Upper lobe of right lung (tissue), 1 donor: Measurements from ENCODE around the gene RAX. TPM values are rescaled to one million over a fixed set of nuclear protein-coding genes. Genes with fewer than 3 reads are reported as not detected.
A peak's percentile ranks its signal among the peaks of the same experiment; 100 is the strongest.

Source experiments
- ATAC-seq: fragments of 200-7000 bp; cut with Tn5 transposase; one replicate; pipeline ENCODE4 v1.9.1; 2020; ENCODE audit warnings: mild to moderate bottlenecking, moderate library complexity
- DNase-seq: peaks from one replicate; pipeline ENCODE4 v3.0.0-alpha.2; 2020
- H3K27ac ChIP-seq: fragments of 200-600 bp; one replicate; pipeline ENCODE4 v1.8.0; 2022
- H3K27me3 ChIP-seq: fragments of 200-600 bp; one replicate; pipeline ENCODE4 v1.8.0; 2022; ENCODE audit warnings: mild to moderate bottlenecking
- H3K36me3 ChIP-seq: fragments of 200-600 bp; one replicate; pipeline ENCODE4 v1.8.0; 2022
- H3K4me1 ChIP-seq: fragments of 200-600 bp; one replicate; pipeline ENCODE4 v1.8.0; 2022
- H3K4me3 ChIP-seq: fragments of 200-600 bp; one replicate; pipeline ENCODE4 v1.8.0; 2022; ENCODE audit warnings: mild to moderate bottlenecking
- H3K9me3 ChIP-seq: fragments of 200-600 bp; one replicate; pipeline ENCODE4 v1.8.0; 2022
- intact Hi-C: fragments of 100-400 bp; cut with DNase I; formaldehyde crosslinking; loops from one replicate; pipeline ENCODE4 v1.11.0; 2022
- total RNA-seq: library from RNA; stranded (reverse); fragmentation: NEBNext Ultra II Directional; extraction: Animal tissue kit (Norgen Biotek cat#: 25700); gene quantifications from one replicate; pipeline ENCODE4 v1.2.1, GENCODE V29; 2021
- TF ChIP-seq, protein P1 (sequence below): fragments of 200-600 bp; IDR thresholded peaks from one replicate; pipeline ENCODE4 v1.8.0; 2022; ENCODE audit warnings: antibody characterized with exemption
- donor health status: DM: no; HTN: yes; CAD: no; lungs with severe emphysema.

The RAX gene
- total RNA-seq, 1 donor from 2014 or later = not detected

DNA sequence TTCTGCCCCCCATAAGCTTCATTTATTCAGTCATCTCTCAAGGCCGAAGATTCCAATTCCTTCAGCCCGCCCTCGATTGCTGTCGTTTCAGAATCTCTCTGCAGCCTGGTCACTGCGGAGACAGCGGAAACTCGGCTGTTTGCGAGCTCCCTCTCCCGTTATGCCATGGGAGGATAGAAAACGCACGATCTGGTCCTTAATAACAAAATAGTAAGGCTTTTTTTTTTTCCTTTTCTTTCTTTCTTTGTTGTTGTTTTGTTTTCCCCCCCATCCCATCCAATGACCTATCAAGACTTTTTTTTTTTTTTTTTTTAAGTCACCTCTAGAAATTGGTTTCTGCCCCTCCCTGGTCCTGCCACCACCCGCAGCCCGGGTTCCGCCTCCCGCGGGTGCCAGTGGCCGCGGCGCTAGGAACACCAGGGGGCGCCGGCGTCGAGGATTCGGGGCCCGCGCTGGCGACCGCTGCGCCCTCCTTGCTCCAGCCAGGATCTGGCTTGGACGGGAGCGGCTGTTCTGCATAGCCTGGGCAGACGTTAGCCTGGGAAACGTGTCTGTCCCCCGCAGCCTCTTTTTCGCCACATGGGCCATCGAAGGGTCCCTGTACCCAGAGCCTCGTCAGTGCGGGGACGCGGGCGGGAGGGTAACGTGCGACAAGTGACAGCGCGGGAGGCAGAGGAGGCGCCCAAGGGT, 35.1 kb upstream of the RAX start:
- no peak overlapping the region for H3K27ac ChIP-seq
- no peaks in the 10 kb centered on the region for H3K9me3 ChIP-seq
- intact Hi-C loops = loop anchor here (10.0 kb wide), 1 partner anchor 96 kb away; no protein-coding TSS in a partner anchor
- TF ChIP-seq, protein P1, sequence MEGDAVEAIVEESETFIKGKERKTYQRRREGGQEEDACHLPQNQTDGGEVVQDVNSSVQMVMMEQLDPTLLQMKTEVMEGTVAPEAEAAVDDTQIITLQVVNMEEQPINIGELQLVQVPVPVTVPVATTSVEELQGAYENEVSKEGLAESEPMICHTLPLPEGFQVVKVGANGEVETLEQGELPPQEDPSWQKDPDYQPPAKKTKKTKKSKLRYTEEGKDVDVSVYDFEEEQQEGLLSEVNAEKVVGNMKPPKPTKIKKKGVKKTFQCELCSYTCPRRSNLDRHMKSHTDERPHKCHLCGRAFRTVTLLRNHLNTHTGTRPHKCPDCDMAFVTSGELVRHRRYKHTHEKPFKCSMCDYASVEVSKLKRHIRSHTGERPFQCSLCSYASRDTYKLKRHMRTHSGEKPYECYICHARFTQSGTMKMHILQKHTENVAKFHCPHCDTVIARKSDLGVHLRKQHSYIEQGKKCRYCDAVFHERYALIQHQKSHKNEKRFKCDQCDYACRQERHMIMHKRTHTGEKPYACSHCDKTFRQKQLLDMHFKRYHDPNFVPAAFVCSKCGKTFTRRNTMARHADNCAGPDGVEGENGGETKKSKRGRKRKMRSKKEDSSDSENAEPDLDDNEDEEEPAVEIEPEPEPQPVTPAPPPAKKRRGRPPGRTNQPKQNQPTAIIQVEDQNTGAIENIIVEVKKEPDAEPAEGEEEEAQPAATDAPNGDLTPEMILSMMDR = peak; percentile 84
- ATAC-seq = peak; percentile 98
- H3K4me1 ChIP-seq = peaks cover 9% of the 10 kb centered on the region
- peaks cover 28% of the 10 kb centered on the region for H3K27me3 ChIP-seq
- peak; percentile 88 for DNase-seq
- peak overlapping the region; percentile 30 for H3K4me3 ChIP-seq
- no peaks in the 10 kb centered on the region for H3K36me3 ChIP-seq

DNA sequence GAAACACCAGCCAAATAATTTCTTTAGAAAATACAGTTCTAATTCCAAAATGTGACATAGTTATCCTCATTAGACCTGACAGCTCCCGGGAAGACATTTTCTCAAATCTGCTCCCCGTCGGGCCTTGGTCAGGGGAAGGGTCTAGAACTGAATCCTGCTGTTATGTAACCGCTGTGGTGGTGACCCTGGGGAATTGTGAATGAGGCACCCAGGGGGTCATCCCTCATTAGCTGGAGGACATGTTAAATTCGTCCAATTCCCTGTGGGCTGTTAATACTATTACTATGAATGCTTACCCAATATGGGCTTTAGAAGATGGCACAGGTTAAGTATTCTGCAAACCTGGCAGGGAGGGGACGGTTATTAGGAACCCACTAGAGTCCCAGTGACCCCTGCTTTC, 33.4 kb upstream of the RAX start:
- peaks cover 28% of the 10 kb centered on the region for H3K27me3 ChIP-seq

DNA sequence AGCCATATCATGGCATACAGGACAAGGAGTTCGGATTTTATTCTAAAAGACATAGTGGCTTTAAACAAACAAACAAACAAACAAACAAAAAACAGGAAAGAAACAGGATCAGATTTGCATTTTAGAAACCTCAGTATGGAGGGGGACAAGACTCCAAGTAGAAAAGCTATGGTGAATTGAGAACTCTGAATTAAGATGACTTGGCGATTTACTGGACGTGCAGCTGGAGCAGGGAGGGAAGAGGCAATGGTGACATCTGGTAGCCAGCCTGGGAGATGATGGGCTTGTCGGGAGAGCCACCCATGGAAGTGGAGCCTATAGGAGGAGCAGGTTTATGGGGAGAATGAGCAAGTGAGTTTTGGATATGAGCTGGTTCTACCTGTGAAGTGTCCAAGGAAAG, 32.0 kb upstream of the RAX start:
- Histone ChIP-seq H3K4me3 (no peak overlapping the region), H3K27me3 (peaks cover 28% of the 10 kb centered on the region), H3K9me3 (no peaks in the 10 kb centered on the region), H3K36me3 (no peaks in the 10 kb centered on the region), H3K4me1 (peaks cover 9% of the 10 kb centered on the region), H3K27ac (no peak overlapping the region)
- intact Hi-C loops = loop anchor here (10.0 kb wide), 1 partner anchor 100 kb away; no protein-coding TSS in a partner anchor
- ATAC-seq = no peak
- no peak for DNase-seq
- TF ChIP-seq, protein P1 = no peak

More for the DNA sequence above, 33.4 kb upstream of the RAX start:
- intact Hi-C loops = loop anchor here (10.0 kb wide), 1 partner anchor 98 kb away; no protein-coding TSS in a partner anchor
- no peak overlapping the region for H3K4me3 ChIP-seq
- TF ChIP-seq, protein P1 = no peak
- no peak overlapping the region for H3K27ac ChIP-seq
- H3K36me3 ChIP-seq = no peaks in the 10 kb centered on the region
- DNase-seq (no peak), ATAC-seq (no peak)
- H3K4me1 ChIP-seq = peaks cover 9% of the 10 kb centered on the region
- H3K9me3 ChIP-seq = no peaks in the 10 kb centered on the region

DNA sequence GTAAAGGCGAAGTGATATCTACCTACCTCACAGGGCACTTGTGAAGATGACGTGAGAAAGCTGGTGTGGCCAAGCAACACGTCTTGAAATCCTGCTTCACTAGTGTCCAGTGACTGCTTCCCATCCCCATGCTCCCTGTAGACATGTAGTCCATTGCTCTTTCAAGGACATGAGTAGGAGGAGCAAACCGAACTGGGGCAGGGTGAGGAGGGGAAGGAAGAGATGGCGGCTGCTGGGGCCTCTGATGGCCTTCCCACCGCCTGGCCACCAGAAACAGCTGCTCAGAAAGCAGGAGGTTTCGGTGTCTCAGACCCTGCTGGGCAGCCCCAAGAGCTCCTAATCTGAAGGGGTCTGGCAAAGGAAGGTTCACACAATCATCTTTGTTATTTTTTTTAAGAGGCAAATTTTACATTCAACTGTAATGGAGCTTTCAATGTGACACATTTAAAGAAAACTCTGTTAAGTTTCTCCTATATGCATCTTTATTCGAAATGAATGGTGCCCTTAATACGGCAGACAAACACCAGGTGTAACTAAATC, 30.5 kb upstream of the RAX start:
- DNase-seq (no peak), ATAC-seq (no peak)
- H3K4me3 ChIP-seq = no peak overlapping the region
- peaks cover 18% of the 10 kb centered on the region for H3K27me3 ChIP-seq
- H3K27ac ChIP-seq = no peak overlapping the region
- no peaks in the 10 kb centered on the region for H3K36me3 ChIP-seq
- TF ChIP-seq, protein P1 = no peak
- H3K9me3 ChIP-seq = no peaks in the 10 kb centered on the region
- intact Hi-C loops = loop anchor here (10.0 kb wide), 1 partner anchor 101 kb away; no protein-coding TSS in a partner anchor
- peaks cover 6% of the 10 kb centered on the region for H3K4me1 ChIP-seq

DNA sequence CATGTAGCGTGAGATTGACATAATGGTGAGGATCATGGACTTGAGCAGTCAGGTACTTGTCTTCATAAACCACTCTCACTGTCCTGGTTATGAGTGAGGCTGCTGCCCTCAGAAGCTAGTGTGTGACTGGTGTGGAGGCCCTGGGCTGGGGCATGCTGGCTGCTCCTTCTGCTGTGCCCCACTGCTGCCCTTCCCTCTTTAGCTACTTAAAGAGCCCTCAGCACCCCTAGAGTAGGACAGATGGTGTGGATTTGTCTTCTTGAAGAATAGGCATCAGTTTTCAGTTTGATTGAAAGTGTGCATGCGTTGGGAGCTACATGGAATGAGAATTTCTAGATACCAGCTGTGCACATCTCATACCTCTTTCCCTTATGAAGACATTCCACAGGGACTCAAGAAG, 29.8 kb upstream of the RAX start:
- TF ChIP-seq, protein P1 = no peak
- peaks cover 15% of the 10 kb centered on the region for H3K27me3 ChIP-seq
- H3K9me3 ChIP-seq = no peaks in the 10 kb centered on the region
- no peak overlapping the region for H3K4me3 ChIP-seq
- no peaks in the 10 kb centered on the region for H3K4me1 ChIP-seq
- no peak for DNase-seq
- intact Hi-C loops = loop anchor here (10.0 kb wide), 1 partner anchor 102 kb away; no protein-coding TSS in a partner anchor
- no peak overlapping the region for H3K27ac ChIP-seq
- no peak for ATAC-seq
- no peaks in the 10 kb centered on the region for H3K36me3 ChIP-seq
